ENCODE results near the gene PDSS2.
"Not testable (repeated sequence)": the region's sequence is repeated elsewhere in the genome, so short reads cannot be mapped to it uniquely, and the experiment has no call there.

The PDSS2 gene

DNA sequence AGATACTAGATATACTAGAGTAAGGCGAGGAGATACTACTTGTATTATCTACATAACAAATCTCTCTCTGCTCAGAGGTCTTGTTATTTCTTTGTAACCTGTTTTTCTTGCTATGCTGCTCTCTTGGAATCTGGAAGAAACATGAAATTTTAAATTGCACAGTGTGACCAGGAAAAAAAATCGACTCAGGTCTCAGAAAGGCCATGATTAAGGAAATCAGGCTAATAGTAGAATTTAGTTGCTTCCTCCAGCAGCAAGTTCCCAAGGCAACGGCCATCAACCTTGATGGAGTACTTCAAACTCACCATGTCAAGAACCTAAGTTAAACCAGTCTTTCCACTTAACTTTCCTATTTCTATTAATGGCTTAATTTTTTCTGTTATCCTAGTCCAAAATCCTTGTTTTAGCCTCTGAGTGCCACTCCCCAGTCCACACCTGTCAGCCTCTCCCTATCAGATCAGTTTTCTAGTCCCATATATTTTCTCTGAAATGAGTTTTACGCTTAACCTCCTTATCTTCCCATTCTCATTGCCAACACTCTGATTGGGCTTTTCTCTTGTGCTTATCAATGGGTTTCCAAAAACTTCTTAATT lies 256.4 kb downstream of the PDSS2 start:
- Histone ChIP-seq H3K79me2 (ENCODE audit: insufficient read depth, low read length) (no peaks in the 10 kb centered on the region), H3K9me3 (ENCODE audit: insufficient read depth, low read length) (no peaks in the 10 kb centered on the region), H3K36me3 (ENCODE audit: low read length) (no peaks in the 10 kb centered on the region), H3K4me3 (ENCODE audit: insufficient read depth, low read length, poor library complexity, severe bottlenecking) (no peak overlapping the region), H3K4me2 (ENCODE audit: low read depth, low read length, poor library complexity, severe bottlenecking) (no peak overlapping the region), H3K9me2 (replicated peaks; ENCODE audit: insufficient read depth, low read length) (no peaks in the 10 kb centered on the region), H2AFZ (ENCODE audit: low read depth, low read length, severe bottlenecking) (no peak overlapping the region), H3K9ac (ENCODE audit: low read length) (no peak overlapping the region), H3K27ac (ENCODE audit: low read depth, low read length) (no peak overlapping the region), H4K20me1 (ENCODE audit: low read depth, low read length) (no peaks in the 10 kb centered on the region), H3F3A (ENCODE audit: insufficient read depth) (no peaks in the 10 kb centered on the region), H3K27me3 (ENCODE audit: low read length) (no peaks in the 10 kb centered on the region)
- no peak for TF ChIP-seq CTCF (IDR thresholded peaks at IDR 0.05; ENCODE audit: insufficient read depth, low read length, poor library complexity, severe bottlenecking)
- TF ChIP-seq EZH2phosphoT487 (conservative IDR thresholded peaks at IDR 0.05; ENCODE audit: low read length), result no peak

DNA sequence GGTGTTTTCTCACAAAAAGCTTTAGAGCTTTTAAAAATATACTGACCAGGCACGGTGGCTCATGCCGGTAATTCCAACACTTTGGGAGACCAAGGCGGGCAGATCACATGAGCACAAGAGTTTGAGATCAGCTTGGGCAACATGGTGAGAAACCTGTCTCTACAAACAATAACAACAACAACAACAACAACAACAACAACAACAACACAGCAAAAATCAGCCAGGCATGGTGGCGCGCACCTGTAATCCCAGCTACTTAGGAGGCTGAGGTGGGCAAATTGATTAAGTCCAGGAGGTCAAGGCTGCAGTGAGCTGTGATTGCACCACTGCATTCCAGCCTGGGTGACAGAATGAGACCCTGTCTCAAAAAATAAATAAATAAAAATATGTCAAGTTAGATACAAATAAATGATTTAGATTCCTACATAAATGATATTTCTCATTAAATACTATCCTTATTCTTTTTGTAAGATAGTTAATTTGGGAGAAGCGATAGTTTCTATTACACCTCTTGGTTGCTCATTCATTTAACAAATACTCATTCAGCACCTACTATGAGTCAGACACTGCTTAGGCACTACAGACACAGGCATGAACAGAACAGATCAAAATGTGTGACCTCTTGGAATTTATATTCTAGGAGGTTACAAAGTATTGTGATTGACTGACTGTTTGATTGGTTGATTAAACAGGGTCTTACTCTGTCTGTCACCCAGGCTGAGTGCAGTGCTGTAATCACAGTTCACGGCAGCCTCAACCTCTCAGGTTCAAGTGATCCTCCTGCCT lies 260.5 kb downstream of the PDSS2 start:
- H3F3A ChIP-seq (ENCODE audit: insufficient read depth), result no peaks in the 10 kb centered on the region
- no peaks in the 10 kb centered on the region for H4K20me1 ChIP-seq (ENCODE audit: low read depth, low read length)
- no peak overlapping the region for H3K9ac ChIP-seq (ENCODE audit: low read length)
- no peaks in the 10 kb centered on the region for H3K9me2 ChIP-seq (replicated peaks; ENCODE audit: insufficient read depth, low read length)
- H3K36me3 ChIP-seq (ENCODE audit: low read length), result no peaks in the 10 kb centered on the region
- H2AFZ ChIP-seq (ENCODE audit: low read depth, low read length, severe bottlenecking), result no peak overlapping the region
- H3K9me3 ChIP-seq (ENCODE audit: insufficient read depth, low read length), result no peaks in the 10 kb centered on the region
- H3K4me3 ChIP-seq (ENCODE audit: insufficient read depth, low read length, poor library complexity, severe bottlenecking), result no peak overlapping the region
- H3K4me2 ChIP-seq (ENCODE audit: low read depth, low read length, poor library complexity, severe bottlenecking), result no peak overlapping the region
- H3K79me2 ChIP-seq (ENCODE audit: insufficient read depth, low read length), result no peaks in the 10 kb centered on the region
- H3K27me3 ChIP-seq (ENCODE audit: low read length), result no peaks in the 10 kb centered on the region
- H3K27ac ChIP-seq (ENCODE audit: low read depth, low read length), result no peak overlapping the region
- no peak for TF ChIP-seq CTCF (IDR thresholded peaks at IDR 0.05; ENCODE audit: insufficient read depth, low read length, poor library complexity, severe bottlenecking)
- TF ChIP-seq EZH2phosphoT487 (conservative IDR thresholded peaks at IDR 0.05; ENCODE audit: low read length), result no peak

GRCh38 chr6:107196152-107196551 lies 263.2 kb downstream of the PDSS2 start:
- TF ChIP-seq CTCF (IDR thresholded peaks at IDR 0.05; ENCODE audit: insufficient read depth, low read length, poor library complexity, severe bottlenecking), result no peak
- no peak for TF ChIP-seq EZH2phosphoT487 (conservative IDR thresholded peaks at IDR 0.05; ENCODE audit: low read length)
- Histone ChIP-seq H3K27me3 (ENCODE audit: low read length) (no peaks in the 10 kb centered on the region), H3K4me2 (ENCODE audit: low read depth, low read length, poor library complexity, severe bottlenecking) (no peak overlapping the region), H3K9ac (ENCODE audit: low read length) (no peak overlapping the region), H3K79me2 (ENCODE audit: insufficient read depth, low read length) (no peaks in the 10 kb centered on the region), H4K20me1 (ENCODE audit: low read depth, low read length) (no peaks in the 10 kb centered on the region), H3K4me3 (ENCODE audit: insufficient read depth, low read length, poor library complexity, severe bottlenecking) (no peak overlapping the region), H3F3A (ENCODE audit: insufficient read depth) (no peaks in the 10 kb centered on the region), H3K9me2 (replicated peaks; ENCODE audit: insufficient read depth, low read length) (no peaks in the 10 kb centered on the region), H3K9me3 (ENCODE audit: insufficient read depth, low read length) (no peaks in the 10 kb centered on the region), H3K36me3 (ENCODE audit: low read length) (no peaks in the 10 kb centered on the region), H3K27ac (ENCODE audit: low read depth, low read length) (no peak overlapping the region), H2AFZ (ENCODE audit: low read depth, low read length, severe bottlenecking) (no peak overlapping the region)

GRCh38 chr6:107194723-107195122 lies 264.6 kb downstream of the PDSS2 start:
- not testable (repeated sequence) for H3K36me3 ChIP-seq (ENCODE audit: low read length)

More at GRCh38 chr6:107194723-107195122, 264.6 kb downstream of the PDSS2 start:
- H3K9me2 ChIP-seq (replicated peaks; ENCODE audit: insufficient read depth, low read length); H3K79me2 ChIP-seq (ENCODE audit: insufficient read depth, low read length); H3K27ac ChIP-seq (ENCODE audit: low read depth, low read length); H3K27me3 ChIP-seq (ENCODE audit: low read length); H3K4me3 ChIP-seq (ENCODE audit: insufficient read depth, low read length, poor library complexity, severe bottlenecking); H3K4me2 ChIP-seq (ENCODE audit: low read depth, low read length, poor library complexity, severe bottlenecking); H3F3A ChIP-seq (ENCODE audit: insufficient read depth); H3K9ac ChIP-seq (ENCODE audit: low read length); H3K9me3 ChIP-seq (ENCODE audit: insufficient read depth, low read length); H4K20me1 ChIP-seq (ENCODE audit: low read depth, low read length); H2AFZ ChIP-seq (ENCODE audit: low read depth, low read length, severe bottlenecking): not testable (repeated sequence)

All from SU-DHL-6 (cell line).